GM23338 (cell line): ENCODE data around the gene C2CD3. TPM values are rescaled to one million over a fixed set of nuclear protein-coding genes. Genes with fewer than 3 reads are reported as not detected.

Source experiments
- ATAC-seq: fragments of 200-7000 bp; cut with Tn5 transposase; 3 replicates; pipeline ENCODE4 v1.9.1; 2020
- DNase-seq: peaks from one replicate; pipeline ENCODE4 v3.0.0-alpha.2; 2015; ENCODE audit warnings: low spot score
- H2AFZ ChIP-seq: fragments of 200-600 bp; sonication (generic); 2 replicates; pipeline ENCODE4 v1.8.0; 2016; ENCODE audit warnings: antibody characterized with exemption, mild to moderate bottlenecking, moderate library complexity
- H3F3A ChIP-seq: fragments of 200-600 bp; sonication (generic); replicated peaks from 2 replicates; pipeline ENCODE4 v1.8.0; 2017; ENCODE audit warnings: antibody characterized with exemption, mixed run types, low read depth
- H3K27ac ChIP-seq: fragments of 200-600 bp; sonication (generic); 2 replicates; pipeline ENCODE4 v1.6.1; 2016; ENCODE audit warnings: low read depth
- H3K27me3 ChIP-seq: fragments of 200-600 bp; sonication (generic); 2 replicates; pipeline ENCODE4 v1.8.0; 2016; ENCODE audit warnings: mild to moderate bottlenecking, mixed run types, moderate library complexity; ENCODE audit not compliant: insufficient read depth
- H3K36me3 ChIP-seq: fragments of 200-600 bp; sonication (generic); 2 replicates; pipeline ENCODE4 v1.8.0; 2016; ENCODE audit warnings: mild to moderate bottlenecking; ENCODE audit not compliant: insufficient read depth
- H3K4me1 ChIP-seq: fragments of 200-600 bp; sonication (generic); 2 replicates; pipeline ENCODE4 v1.8.0; 2016; ENCODE audit warnings: mild to moderate bottlenecking, moderate library complexity; ENCODE audit not compliant: insufficient read depth
- H3K4me2 ChIP-seq: fragments of 200-600 bp; sonication (generic); 2 replicates; pipeline ENCODE4 v1.7.1; 2017; ENCODE audit warnings: mixed run types
- H3K4me3 ChIP-seq: fragments of 200-600 bp; sonication (generic); 2 replicates; pipeline ENCODE4 v1.6.1; 2016; ENCODE audit warnings: mixed run types
- H3K79me2 ChIP-seq: fragments of 200-600 bp; sonication (generic); replicated peaks from 2 replicates; pipeline ENCODE4 v1.8.0; 2017; ENCODE audit warnings: mild to moderate bottlenecking; ENCODE audit not compliant: insufficient read depth
- H3K9me2 ChIP-seq: fragments of 200-600 bp; sonication (generic); 2 replicates; pipeline ENCODE4 v1.8.0; 2017; ENCODE audit not compliant: insufficient read depth
- H4K20me1 ChIP-seq: fragments of 200-600 bp; sonication (generic); replicated peaks from 2 replicates; pipeline ENCODE4 v1.8.0; 2017; ENCODE audit warnings: mild to moderate bottlenecking; ENCODE audit not compliant: insufficient read depth
- H3K27ac Mint-ChIP-seq: 2 replicates; pipeline ENCODE4 v1.8.0; 2020; ENCODE audit warnings: inconsistent platforms, mild to moderate bottlenecking, moderate library complexity, mixed read lengths
- H3K27me3 Mint-ChIP-seq: 3 replicates; pipeline ENCODE4 v1.8.0; 2022; ENCODE audit warnings: low read depth, mild to moderate bottlenecking, moderate library complexity, mixed read lengths, inconsistent platforms; ENCODE audit not compliant: insufficient read depth, poor library complexity
- H3K36me3 Mint-ChIP-seq: 3 replicates; pipeline ENCODE4 v1.8.0; 2021; ENCODE audit warnings: low read depth, mild to moderate bottlenecking, inconsistent platforms, moderate library complexity, mixed read lengths
- H3K4me1 Mint-ChIP-seq: 3 replicates; pipeline ENCODE4 v1.8.0; 2020; ENCODE audit warnings: mild to moderate bottlenecking, inconsistent platforms, mixed read lengths
- H3K4me3 Mint-ChIP-seq: 3 replicates; pipeline ENCODE4 v1.8.0; 2021; ENCODE audit warnings: moderate library complexity, mild to moderate bottlenecking, inconsistent platforms, mixed read lengths
- H3K9me3 Mint-ChIP-seq: 3 replicates; pipeline ENCODE4 v1.8.0; 2020; ENCODE audit warnings: moderate library complexity, mild to moderate bottlenecking, inconsistent platforms, mixed read lengths
- CREB1 ChIP-seq: fragments of 250-450 bp; sonication (Bioruptor Pico); IDR thresholded peaks from 2 replicates; pipeline ENCODE4 v1.5.0; 2020; ENCODE audit warnings: low read depth, mild to moderate bottlenecking, moderate library complexity
- EZH2 ChIP-seq: fragments of 200-600 bp; sonication (generic); IDR thresholded peaks from one replicate; pipeline ENCODE4 v1.8.0; 2017; ENCODE audit warnings: antibody characterized with exemption, mild to moderate bottlenecking, low read depth; ENCODE audit not compliant: unreplicated experiment
- NANOG ChIP-seq: IDR thresholded peaks from 2 replicates; pipeline ENCODE4 v1.6.1; 2016; ENCODE audit warnings: antibody characterized with exemption, borderline replicate concordance
- STAT1 ChIP-seq: IDR thresholded peaks from one replicate; pipeline ENCODE4 v1.6.1; 2016; ENCODE audit warnings: antibody characterized with exemption; ENCODE audit not compliant: unreplicated experiment
- ZNF114 ChIP-seq: fragments of 250-450 bp; sonication (Bioruptor Pico); IDR thresholded peaks from 2 replicates; pipeline ENCODE4 v1.5.0; 2020; ENCODE audit warnings: mild to moderate bottlenecking, moderate library complexity
- ZNF331 ChIP-seq: fragments of 250-450 bp; sonication (Bioruptor Pico); IDR thresholded peaks from 2 replicates; pipeline ENCODE4 v1.5.0; 2020; ENCODE audit warnings: low read depth, mild to moderate bottlenecking, moderate library complexity
- polyA plus RNA-seq: library from polyadenylated mRNA; unstranded; fragments of >200 nt; fragmentation: Nextera tagmentation; extraction: Ambion mirVana; gene quantifications from 2 replicates; pipeline ENCODE4 v1.2.1, GENCODE V29; 2016
- total RNA-seq: library from RNA; depleted of rRNA; stranded (reverse); fragments of >200 nt; shearing (Covaris generic); gene quantifications from 2 replicates; pipeline ENCODE4 v1.2.3, GENCODE V29; 2014
- TF ChIP-seq, protein P1 (sequence below), 2 experiments: fragments of 200-600 bp in 1 of 2; sonication (generic) in 1 of 2; conservative IDR thresholded peaks; 2 replicates each; pipeline versions ENCODE4 v1.5.1 to v1.6.1; 2016 to 2017; ENCODE audit warnings: antibody characterized with exemption in 2 of 2, low read depth in 2 of 2, mild to moderate bottlenecking in 2 of 2, moderate library complexity in 1 of 2
- TF ChIP-seq, protein P2 (sequence below): IDR thresholded peaks from one replicate; pipeline ENCODE4 v1.6.1; 2018; ENCODE audit warnings: antibody characterized with exemption; ENCODE audit not compliant: unreplicated experiment
- TF ChIP-seq, protein P3 (sequence below): fragments of 250-450 bp; sonication (Bioruptor Pico); IDR thresholded peaks from 2 replicates; pipeline ENCODE4 v1.5.0; 2020; ENCODE audit warnings: mild to moderate bottlenecking, moderate library complexity

Gene C2CD3
- total and polyA plus RNA-seq, 2 experiments from 2014 or later = 15.5 to 29.5 TPM

DNA sequence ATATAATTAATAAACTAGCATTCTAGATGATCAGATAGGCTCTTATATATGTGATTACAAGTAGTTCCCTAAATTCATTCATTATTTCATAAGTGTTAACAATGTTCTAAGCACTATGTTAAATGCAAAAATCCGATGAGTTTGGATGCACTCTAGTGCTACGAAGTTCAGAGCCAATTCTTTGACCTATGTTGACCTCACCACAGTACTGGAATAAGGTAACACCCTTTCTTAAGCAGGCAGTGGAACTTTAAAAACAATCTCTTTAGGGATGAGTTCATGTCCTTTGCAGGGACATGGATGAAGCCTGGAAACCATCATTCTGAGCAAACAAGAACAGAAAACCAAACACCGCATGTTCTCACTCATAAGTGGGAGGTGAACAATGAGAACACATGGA is 93.6 kb downstream of the C2CD3 start:
- ATAC-seq (no peak), DNase-seq (no peak)
- H3K9me2 ChIP-seq = no peaks in the 10 kb centered on the region
- no peaks in the 10 kb centered on the region for H3F3A ChIP-seq
- H2AFZ ChIP-seq = no peak overlapping the region
- 0 out of 2 replicates have a peak, but pooled peaks cover 5% of the 10 kb centered on the region for H3K36me3 ChIP-seq
- no peaks in the 10 kb centered on the region for H3K79me2 ChIP-seq
- Mint-ChIP-seq H3K4me3 (no peak overlapping the region), H3K9me3 (no peaks in the 10 kb centered on the region), H3K27me3 (peaks cover 2% of the 10 kb centered on the region), H3K4me1 (no peaks in the 10 kb centered on the region), H3K27ac (no peak overlapping the region), H3K36me3 (peaks cover 16% of the 10 kb centered on the region; the same call in 2 of the 3 replicates)
- no peak for TF ChIP-seq CREB1 (CRISPR knock-in tag)
- TF ChIP-seq, protein P1, sequence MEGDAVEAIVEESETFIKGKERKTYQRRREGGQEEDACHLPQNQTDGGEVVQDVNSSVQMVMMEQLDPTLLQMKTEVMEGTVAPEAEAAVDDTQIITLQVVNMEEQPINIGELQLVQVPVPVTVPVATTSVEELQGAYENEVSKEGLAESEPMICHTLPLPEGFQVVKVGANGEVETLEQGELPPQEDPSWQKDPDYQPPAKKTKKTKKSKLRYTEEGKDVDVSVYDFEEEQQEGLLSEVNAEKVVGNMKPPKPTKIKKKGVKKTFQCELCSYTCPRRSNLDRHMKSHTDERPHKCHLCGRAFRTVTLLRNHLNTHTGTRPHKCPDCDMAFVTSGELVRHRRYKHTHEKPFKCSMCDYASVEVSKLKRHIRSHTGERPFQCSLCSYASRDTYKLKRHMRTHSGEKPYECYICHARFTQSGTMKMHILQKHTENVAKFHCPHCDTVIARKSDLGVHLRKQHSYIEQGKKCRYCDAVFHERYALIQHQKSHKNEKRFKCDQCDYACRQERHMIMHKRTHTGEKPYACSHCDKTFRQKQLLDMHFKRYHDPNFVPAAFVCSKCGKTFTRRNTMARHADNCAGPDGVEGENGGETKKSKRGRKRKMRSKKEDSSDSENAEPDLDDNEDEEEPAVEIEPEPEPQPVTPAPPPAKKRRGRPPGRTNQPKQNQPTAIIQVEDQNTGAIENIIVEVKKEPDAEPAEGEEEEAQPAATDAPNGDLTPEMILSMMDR (conservative IDR thresholded peaks at IDR 0.05; ENCODE audit: low read depth in 2 of 2) = no peak
- no peak for TF ChIP-seq EZH2
- TF ChIP-seq, protein P2, sequence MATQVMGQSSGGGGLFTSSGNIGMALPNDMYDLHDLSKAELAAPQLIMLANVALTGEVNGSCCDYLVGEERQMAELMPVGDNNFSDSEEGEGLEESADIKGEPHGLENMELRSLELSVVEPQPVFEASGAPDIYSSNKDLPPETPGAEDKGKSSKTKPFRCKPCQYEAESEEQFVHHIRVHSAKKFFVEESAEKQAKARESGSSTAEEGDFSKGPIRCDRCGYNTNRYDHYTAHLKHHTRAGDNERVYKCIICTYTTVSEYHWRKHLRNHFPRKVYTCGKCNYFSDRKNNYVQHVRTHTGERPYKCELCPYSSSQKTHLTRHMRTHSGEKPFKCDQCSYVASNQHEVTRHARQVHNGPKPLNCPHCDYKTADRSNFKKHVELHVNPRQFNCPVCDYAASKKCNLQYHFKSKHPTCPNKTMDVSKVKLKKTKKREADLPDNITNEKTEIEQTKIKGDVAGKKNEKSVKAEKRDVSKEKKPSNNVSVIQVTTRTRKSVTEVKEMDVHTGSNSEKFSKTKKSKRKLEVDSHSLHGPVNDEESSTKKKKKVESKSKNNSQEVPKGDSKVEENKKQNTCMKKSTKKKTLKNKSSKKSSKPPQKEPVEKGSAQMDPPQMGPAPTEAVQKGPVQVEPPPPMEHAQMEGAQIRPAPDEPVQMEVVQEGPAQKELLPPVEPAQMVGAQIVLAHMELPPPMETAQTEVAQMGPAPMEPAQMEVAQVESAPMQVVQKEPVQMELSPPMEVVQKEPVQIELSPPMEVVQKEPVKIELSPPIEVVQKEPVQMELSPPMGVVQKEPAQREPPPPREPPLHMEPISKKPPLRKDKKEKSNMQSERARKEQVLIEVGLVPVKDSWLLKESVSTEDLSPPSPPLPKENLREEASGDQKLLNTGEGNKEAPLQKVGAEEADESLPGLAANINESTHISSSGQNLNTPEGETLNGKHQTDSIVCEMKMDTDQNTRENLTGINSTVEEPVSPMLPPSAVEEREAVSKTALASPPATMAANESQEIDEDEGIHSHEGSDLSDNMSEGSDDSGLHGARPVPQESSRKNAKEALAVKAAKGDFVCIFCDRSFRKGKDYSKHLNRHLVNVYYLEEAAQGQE = no peak
- TF ChIP-seq ZNF114 = no peak
- TF ChIP-seq ZNF331 (CRISPR knock-in tag) = no peak
- TF ChIP-seq, protein P3, sequence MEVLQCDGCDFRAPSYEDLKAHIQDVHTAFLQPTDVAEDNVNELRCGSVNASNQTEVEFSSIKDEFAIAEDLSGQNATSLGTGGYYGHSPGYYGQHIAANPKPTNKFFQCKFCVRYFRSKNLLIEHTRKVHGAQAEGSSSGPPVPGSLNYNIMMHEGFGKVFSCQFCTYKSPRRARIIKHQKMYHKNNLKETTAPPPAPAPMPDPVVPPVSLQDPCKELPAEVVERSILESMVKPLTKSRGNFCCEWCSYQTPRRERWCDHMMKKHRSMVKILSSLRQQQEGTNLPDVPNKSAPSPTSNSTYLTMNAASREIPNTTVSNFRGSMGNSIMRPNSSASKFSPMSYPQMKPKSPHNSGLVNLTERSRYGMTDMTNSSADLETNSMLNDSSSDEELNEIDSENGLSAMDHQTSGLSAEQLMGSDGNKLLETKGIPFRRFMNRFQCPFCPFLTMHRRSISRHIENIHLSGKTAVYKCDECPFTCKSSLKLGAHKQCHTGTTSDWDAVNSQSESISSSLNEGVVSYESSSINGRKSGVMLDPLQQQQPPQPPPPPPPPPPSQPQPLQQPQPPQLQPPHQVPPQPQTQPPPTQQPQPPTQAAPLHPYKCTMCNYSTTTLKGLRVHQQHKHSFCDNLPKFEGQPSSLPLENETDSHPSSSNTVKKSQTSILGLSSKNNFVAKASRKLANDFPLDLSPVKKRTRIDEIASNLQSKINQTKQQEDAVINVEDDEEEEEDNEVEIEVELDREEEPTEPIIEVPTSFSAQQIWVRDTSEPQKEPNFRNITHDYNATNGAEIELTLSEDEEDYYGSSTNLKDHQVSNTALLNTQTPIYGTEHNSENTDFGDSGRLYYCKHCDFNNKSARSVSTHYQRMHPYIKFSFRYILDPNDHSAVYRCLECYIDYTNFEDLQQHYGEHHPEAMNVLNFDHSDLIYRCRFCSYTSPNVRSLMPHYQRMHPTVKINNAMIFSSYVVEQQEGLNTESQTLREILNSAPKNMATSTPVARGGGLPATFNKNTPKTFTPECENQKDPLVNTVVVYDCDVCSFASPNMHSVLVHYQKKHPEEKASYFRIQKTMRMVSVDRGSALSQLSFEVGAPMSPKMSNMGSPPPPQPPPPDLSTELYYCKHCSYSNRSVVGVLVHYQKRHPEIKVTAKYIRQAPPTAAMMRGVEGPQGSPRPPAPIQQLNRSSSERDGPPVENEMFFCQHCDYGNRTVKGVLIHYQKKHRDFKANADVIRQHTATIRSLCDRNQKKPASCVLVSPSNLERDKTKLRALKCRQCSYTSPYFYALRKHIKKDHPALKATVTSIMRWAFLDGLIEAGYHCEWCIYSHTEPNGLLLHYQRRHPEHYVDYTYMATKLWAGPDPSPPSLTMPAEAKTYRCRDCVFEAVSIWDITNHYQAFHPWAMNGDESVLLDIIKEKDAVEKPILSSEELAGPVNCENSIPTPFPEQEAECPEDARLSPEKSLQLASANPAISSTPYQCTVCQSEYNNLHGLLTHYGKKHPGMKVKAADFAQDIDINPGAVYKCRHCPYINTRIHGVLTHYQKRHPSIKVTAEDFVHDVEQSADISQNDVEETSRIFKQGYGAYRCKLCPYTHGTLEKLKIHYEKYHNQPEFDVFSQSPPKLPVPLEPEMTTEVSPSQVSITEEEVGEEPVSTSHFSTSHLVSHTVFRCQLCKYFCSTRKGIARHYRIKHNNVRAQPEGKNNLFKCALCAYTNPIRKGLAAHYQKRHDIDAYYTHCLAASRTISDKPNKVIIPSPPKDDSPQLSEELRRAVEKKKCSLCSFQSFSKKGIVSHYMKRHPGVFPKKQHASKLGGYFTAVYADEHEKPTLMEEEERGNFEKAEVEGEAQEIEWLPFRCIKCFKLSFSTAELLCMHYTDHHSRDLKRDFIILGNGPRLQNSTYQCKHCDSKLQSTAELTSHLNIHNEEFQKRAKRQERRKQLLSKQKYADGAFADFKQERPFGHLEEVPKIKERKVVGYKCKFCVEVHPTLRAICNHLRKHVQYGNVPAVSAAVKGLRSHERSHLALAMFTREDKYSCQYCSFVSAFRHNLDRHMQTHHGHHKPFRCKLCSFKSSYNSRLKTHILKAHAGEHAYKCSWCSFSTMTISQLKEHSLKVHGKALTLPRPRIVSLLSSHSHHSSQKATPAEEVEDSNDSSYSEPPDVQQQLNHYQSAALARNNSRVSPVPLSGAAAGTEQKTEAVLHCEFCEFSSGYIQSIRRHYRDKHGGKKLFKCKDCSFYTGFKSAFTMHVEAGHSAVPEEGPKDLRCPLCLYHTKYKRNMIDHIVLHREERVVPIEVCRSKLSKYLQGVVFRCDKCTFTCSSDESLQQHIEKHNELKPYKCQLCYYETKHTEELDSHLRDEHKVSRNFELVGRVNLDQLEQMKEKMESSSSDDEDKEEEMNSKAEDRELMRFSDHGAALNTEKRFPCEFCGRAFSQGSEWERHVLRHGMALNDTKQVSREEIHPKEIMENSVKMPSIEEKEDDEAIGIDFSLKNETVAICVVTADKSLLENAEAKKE (CRISPR knock-in tag) = no peak
- no peak for TF ChIP-seq STAT1
- TF ChIP-seq NANOG = no peak
- no peak overlapping the region for H3K4me2 ChIP-seq
- H3K4me1 ChIP-seq = no peaks in the 10 kb centered on the region
- H3K27ac ChIP-seq = no peak overlapping the region
- H4K20me1 ChIP-seq = no peaks in the 10 kb centered on the region
- no peak overlapping the region for H3K4me3 ChIP-seq
- H3K27me3 ChIP-seq = no peaks in the 10 kb centered on the region
